HG03060 (cell line): Measurements from ENCODE around the gene MRGPRE.

Source experiments
- ATAC-seq: cut with Tn5 transposase; IDR thresholded peaks from one replicate; pipeline ENCODE4 v1.9.1; 2021; ENCODE audit warnings: low read depth, moderate number of reproducible peaks; ENCODE audit not compliant: unreplicated experiment

MRGPRE gene

DNA sequence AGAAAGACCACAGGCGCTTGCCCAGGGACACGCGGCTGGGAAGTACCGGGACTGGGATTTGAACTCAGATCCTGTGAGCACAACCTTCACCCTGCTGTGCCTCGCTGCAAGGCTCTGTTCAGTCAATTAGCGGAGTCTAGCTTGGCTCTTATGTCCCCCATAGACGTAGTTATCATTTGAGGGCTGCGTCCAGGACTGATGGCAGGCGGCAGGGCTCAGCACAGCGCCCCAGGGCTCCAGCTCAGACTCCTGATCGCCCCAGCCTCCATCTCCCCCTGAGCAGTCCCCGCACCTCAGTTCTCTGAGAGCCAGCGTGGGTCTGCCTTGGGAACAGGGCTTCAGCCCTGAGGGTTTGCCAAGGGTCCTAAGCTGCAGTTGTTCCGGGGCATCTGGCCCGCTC lies 33.4 kb downstream of the MRGPRE start:
- no peak for ATAC-seq

DNA sequence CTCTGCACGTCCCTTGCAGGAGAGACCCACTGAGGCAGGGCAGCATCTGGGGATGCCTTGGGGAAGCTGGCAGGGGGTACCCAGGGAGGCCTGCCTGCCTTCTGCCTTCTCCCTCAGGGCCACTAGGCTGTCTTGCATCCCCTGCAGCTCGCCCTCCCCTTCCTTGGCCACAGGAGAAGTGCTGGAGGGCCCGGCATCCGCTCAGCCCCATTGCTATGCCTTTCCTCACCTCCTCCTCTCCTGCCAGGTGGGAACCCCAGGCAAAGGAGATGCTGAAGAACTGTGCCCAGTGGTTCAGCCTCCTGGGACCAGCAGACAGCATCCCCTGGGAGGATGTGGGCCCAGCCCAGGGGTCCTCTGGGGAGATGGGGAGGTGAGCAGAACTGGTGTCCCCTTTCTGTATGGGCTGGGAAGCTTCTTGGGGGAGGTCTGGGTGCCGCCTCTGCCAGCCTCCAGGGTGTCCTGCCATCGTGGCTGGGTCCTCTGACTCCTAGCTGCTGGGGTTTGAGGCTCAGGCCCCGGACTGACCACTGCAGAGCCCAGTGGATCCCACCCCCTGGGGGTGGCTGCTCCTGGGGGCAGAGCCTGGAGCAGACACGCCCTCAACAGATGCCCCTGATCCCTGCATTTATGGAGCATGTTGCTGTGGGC lies 34.2 kb downstream of the MRGPRE start:
- ATAC-seq = no peak

DNA sequence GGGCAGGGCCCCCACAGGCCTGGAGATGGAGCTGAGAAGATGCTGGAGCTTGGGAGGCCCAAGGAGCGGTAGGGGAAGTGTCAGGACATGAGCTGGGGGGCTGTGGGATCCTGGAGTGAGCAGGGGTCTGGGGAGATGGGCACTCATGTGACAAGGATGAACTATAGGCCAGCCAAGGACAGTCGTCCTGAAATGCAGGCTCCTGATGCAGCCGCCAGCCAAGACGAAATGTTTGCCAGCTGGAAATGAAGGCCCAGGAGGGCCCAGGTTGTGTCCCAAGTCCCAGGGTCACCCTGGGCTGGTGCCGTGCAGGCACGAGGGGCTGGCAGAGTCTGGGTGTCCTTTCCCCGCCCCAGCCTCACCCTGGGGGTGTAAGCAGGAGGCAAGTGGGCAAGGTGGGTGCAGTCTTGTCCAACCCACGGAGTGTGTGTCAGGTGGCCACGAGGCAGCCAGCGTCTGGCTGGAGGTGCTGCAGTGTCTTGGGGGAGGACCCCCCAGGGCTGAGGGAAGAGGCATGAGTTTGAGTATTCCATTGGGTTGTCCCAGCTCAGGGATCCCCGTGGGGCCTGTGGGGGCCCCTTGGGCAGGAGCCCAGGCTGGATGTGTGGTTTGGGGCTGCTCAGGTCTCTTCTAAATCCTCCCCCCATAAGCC lies 35.0 kb downstream of the MRGPRE start:
- ATAC-seq = no peak

DNA sequence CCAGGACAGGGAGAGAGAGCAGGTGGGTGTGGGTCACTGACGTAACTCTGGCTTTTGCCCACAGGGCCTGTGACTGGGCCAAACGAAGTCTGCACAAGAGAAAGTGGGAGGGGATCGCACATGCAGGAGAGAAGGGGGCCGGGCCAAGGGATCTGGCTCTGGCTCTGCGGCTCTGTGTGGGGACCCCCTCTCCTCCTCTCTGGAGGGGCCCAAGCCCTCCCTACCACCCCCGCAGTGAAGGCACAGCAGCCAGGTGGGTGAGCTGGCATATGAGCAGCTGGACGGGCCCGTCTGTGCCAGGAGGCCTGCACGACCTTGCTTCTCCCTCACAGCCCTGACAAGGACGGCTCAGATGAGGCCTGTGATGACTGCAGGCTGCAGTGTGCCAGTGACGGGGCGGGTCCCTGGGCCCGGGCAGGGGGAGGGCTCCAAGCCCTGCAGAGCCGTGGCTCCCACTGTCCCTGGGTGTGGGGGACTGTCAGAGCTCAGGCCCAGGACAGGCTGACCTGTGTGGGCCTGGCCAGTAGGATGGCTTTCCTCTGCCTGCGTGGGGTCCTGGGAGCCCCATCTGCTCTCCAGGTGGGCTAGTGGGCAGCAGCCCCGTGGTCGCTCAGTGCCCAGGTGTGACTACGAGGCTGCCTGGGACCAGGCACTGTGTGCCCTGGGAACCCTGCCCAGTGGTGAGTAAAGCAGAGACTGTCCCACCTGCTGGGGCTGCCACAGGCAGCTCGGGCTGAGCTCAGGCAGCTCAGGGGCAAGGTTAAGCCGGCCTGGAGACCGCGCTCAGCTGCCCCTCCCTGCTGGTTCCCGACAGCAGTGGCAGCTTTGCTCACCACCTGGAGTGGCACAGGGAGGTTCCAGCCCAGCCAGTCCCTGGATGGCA lies 35.8 kb downstream of the MRGPRE start:
- ATAC-seq = no peak

DNA sequence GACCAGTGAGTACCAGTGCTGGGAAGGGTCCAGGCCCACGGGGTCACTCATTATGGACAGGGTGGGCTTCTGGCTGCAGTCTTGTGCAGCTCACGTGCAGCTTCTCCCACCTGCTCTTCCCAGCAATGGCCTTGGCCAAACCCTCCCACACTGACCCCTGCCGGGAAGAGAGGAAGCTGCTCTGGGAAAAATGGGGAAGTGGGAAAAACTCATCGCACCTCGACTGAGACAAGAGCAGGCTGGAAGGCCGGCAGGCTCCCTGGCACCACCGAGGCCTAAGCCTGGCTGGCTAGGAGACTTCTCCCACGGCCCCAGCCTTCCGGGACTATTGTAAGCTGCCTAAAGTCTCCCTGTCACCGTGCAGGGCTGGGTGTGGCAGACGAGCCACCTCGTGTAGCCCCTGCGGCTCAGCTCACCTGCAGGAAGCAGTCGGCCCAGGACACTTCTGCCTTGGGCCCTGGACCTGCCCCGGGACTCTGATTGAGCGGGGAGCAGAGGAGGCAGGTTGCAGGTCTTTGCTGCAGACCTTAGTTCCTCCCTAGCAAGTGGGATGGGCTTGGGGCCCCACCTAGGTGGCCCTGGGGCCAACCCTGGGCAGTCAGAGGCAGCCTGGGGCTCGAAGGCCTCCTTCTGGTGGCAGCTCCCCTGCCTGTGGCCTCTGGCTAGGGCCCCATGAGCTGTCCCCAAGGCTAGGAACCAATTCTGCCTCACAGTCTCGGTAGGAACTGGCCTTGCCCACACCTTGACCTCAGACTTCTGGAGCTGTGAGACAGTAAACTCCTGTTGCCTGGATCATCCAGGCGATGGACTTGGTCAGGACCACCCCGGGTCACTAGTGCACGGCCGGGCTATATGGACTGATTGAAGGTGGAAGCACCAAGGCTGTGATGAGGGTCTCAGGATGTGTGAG lies 36.7 kb downstream of the MRGPRE start:
- no peak for ATAC-seq

DNA sequence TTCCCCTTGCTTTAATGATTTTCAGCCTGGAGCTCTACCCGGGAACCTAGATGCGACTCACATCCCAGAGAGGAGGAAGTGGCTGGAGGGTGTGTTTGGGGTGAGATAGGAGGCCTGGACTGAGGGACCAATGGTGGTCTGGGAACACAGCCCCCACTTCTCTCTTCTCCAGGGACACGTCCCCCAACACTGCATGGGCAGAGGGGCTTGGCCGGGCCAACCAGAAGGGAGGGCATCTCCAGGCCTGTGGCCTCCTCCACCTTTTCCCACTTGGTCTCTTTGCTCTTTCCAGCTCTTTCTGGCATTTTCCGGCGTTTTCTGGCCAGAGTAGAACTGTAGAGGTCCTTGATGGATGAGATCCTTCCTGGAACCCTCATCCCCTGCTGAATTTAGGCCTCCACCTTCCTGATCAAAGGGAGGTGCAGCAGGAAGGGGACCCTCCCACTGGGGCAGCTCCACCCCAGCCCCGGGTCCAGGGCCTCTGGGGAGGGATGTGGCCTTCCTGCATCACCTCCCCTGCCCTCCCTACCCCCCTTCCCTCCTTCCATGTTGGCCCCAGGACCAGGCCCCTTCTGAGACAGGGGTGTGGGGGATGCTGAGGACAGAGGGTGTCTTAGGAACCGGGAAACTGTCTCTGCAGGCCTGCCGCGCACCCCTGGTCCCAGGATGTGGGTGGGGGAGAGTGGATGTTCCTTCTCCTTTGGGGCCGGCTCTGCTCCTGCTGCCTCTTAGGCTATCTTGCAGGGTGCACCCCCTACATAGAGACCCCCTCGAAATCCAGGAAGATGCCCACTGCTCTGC lies 38.0 kb downstream of the MRGPRE start:
- ATAC-seq = no peak

DNA sequence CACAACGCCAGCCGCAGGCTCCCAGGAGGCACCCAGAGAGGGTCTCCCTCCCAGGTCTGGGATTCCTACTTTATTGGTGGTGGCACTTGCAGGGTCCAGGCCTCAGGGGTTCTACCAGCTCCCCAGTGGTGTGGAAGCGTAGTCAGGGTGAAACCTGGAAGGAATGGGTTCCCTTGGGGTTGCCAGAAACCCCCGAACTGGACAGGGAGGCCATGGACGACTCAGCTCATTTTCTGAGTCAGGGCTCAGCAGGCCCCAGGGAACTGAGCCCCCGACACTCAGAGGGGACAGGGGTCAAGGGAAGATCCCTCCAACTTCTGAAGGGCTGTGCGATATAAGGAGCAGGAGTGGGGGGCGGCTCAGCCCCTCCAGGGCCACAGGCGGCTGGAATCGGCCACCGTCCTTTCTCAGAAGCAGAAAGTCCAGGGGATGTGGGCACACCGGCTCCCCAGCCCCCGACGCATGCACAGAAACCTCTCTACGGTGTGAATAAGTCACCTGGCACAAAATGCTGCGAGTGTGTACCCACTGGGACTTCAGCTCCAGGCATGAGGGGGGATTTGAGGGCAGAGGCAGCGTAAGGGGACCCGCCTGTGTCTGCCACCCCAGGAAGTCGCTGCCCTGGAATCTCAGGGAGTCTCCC lies 38.7 kb downstream of the MRGPRE start:
- ATAC-seq = no peak

DNA sequence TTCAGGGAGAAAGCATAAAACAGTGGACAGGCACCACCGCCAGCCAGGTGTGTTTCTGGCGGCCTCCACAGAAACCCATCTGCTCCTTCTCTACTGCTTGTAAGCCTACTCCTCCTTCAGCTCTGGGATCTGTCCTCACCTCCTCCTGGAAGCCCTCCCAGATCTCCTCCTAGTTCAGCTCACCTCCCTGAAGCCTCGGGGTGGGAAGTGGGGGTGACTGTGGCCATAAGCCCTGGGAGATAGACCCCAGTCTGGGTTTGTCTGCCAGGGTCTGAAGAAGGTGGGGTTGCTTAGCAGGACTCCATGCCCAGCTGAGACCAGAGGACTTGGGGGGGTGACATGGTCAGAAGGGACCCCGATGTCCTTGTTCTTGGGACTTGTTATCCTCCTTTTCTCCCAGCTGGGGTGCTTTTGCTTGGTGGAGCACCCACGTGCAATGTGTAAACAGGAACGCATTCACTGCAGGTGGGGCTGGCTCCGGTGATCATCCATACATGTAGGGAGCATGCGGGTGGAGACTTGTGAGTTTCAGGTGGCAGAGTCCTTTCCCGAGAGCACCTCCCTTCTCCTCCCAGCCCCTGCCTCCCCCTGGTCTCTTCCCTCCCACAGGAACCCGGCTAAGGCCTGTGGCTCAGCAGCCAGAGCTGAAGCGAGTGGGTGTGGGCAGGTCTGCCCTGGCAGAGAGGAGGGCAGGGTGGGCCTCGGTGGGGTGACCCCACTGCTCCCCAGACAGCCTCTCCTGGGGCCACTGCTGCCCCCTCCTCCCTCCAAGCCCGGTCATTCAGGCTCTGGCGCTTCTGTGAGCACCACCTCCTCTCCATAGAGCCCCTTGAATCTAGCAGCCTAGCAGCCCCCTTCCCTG lies 39.5 kb downstream of the MRGPRE start:
- no peak for ATAC-seq

DNA sequence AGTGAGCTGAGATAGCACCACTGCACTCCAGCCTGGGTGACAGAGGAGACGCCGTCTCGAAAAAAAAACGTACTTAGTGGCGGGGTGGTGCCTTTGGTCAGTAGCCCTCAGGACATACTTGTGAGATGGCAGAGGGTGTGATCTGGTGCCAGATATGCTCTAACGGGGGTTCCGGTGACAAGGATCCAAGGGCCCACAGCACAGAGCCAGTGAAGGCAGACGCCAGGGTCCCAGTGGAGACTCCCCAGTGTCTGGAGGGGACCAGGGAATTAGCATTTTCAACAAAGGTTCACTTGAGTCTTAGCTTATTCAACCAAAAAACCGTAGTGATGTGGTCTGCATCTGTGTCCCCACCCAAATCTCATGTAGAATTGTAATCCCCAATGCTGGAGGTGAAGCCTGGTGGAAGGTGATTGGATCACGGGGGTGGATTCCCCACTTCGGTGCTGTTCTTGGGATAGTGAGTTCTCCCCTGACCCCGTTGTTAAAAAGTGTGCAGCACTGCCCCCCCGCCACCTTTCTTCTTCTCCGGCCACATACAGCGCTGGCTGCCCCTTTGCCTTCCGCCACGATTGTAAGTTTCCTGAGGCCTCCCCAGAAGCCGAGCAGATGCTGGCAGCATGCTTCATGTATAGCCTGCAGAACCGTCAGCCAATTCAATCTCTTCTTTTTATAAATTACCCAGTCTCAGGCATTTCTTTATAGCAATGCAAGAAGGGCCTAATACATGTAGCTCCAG lies 40.5 kb downstream of the MRGPRE start:
- ATAC-seq = no peak

DNA sequence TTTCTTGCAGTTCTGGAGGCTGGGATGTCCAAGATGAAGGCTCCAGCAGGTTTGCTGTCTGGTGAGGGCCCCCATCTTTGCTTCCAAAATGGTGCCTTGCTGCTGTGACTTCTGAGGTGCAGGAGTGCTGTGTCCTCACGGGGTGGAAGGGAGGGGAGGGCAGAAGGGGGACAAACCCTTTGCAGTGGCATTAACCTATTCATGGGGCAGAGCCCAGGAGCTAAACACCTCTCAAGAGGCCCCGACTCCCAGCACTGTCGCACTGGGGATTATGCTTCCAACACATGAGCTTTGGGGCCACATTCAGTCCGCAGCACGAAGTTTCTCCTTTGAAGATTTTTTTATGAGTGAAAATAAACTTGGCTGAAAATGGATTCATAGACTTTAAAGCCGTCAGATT lies 41.6 kb downstream of the MRGPRE start:
- ATAC-seq = no peak

DNA sequence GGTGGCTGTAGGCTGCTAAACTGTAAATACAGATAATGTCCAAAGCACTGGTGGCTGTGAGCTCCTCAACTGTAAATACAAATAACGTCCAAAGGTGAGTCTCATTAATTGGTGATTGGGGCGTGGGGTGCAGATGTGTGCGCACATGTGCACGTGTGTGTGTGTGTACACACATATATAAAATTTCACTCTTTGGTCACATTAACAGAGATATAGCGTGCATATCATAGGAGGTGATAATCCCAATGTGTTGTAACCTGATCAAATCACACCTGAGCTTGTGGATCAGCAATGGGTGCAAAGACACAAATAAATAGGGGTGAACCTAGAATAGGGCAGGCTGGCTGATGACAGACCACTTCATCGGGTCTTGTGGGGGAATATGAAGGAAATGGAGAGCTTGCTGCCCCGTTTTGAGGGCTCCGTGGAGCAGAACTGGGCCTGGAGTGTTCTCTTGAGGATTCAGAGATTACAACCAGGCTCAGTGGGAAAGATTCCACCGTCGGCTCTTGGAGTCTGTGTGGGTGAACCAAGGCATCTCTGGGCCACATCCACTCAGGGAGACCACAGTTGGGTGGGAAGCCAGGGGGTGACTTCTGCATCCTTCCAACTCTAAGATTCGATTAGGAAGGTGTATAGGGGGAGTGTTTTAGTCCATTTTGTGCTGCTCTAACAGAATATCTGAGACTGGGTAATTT lies 42.2 kb downstream of the MRGPRE start:
- no peak for ATAC-seq

DNA sequence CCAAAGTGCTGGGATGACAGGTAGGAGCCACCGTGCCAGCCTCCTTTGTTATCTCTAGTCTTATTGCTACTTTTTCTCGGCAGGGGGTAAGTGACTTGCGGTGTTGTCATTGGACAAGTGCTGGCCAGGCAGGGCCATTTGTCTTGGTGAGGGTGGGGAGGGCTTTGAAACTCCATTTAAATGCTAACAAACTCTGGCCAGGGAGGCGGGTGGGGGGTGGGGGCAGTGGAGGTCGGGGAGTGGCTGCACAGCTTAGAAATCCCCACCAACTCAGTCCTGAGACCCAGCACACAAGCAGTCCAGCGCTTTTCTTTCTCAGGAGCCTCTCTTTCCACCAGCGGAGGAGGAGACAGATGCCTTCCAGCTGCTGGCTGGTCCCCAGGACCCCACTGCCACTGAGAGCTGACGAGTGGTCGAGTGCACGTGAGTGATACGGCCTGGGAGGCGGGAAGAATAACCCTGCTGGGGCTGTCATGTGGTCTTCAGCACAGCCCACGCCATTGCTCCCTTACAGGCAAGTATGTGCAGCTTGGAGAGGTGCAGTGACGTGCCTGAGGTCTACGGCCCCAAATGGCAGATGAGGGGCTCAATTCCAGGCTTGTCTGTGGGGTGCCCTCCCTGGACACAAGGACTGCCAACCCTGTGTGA lies 42.9 kb downstream of the MRGPRE start:
- no peak for ATAC-seq

DNA sequence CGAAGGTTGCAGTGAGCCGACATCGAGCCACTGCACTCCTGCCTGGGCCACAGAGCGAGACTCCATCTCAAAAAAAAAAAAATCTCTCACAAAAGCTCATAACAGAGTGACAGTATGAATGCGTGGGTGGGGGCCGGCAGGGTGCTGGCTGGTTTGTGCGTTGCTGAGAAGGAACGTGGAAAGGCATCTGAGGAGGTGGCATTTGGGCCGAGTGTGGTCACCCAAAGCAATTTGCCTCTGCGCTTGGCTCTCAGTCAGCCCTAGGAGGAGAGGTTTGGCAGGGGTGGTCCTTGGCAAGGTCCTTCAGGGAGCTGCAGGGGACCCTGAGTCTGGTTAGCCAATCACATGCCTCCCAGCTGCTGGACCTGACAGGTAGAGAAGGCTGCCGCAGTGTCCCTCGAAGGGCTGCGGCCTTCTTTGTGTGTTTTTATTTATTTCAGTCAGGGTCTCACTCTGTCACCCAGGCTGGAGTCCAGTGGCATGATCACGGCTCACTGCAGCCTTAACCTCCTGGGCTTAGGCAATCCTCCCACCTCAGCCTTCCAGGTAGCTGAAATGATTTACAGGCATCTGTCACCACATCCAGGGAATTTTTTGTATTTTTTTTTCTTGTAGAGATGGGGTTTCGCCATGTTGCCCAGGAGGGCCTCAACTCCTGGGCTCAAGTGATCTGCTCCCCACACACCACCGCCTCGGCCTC lies 43.6 kb downstream of the MRGPRE start:
- no peak for ATAC-seq

DNA sequence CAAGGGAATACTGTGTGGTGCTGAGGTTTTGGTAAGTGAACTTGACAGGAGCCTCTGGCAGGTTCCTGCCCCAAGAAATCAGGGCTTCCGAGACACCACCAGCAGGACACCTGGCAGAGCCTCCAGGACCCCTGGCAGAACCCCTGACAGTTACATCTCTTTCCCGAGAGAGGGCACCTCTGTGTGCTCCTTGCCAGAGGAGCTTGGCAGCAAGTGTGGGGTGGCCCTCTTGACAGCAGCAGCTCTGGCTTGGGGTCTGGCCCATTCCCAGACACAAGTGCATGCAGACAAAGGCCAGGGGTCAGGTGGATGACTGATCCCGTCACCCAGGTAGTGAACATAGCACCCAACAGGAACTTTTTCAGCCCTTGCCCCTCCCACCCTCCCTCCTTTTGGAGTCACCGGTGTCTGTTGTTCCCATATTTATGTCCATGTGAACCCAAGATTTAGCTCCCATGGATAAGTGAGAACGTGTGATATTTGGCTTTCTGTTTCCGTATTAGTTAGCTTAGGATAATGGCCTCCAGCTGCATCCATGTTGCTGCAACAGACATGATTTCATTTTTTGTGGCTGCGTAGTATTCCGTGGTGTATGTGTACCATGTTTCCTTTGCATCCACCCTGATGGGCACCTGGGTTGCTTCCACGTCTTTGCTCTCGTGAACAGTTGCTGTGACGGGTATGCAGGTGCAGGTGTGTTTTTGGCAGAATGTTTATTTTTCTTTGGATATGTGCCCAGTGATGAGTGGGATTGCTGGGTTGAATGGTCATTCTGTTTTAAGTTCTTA lies 45.9 kb downstream of the MRGPRE start:
- no peak for ATAC-seq

DNA sequence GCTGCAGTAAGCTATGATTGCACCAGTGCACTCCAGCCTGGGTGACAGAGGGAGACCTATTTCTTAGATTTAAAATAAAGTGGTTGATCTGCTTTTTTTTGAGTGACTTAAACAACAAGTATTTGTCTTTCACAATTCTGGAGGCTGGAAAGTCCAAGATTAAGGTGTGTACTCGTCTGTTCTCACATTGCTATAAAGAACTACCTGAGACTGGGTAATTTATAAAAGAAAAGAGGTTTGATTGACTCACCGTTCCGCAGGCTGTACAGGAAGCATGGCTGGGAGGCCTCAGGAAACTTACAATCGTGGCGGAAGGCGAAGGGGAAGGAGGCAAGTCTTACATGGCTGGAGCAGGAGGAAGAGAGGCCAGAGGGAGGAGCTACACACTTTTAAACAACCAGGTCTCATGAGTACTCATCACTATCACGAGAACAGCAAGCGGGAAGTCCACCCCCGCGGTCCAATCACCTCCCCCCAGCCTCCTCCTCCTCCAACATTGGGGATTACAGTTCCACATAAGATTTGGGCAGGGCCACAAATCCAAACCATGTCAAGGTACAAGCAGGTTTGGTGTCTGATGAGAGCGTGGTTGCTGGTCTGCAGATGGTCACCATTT lies 47.4 kb downstream of the MRGPRE start:
- no peak for ATAC-seq
